ENCODE measurements around the gene SPATC1L.
"Not testable (repeated sequence)": the region's sequence is repeated elsewhere in the genome, so short reads cannot be mapped to it uniquely, and the experiment has no call there.

SPATC1L gene

GRCh38 chr21:46184625-46185555 lies 631 bp upstream of the SPATC1L start:
- DNase-seq (ENCODE audit: low spot score) (peak; percentile 79), FAIRE-seq (peak; percentile 68)

- FAIRE-seq; DNase-seq (ENCODE audit: low spot score): not testable (repeated sequence)
Measured at GRCh38 chr21:46183337-46183909, 836 bp downstream of the SPATC1L start.

GRCh38 chr21:46182548-46183336 lies 1.5 kb downstream of the SPATC1L start:
- DNase-seq (ENCODE audit: low spot score) (no peak), FAIRE-seq (no peak)

- DNase-seq (ENCODE audit: low spot score) (no peak), FAIRE-seq (no peak)
Measured at GRCh38 chr21:46181953-46182547, 2.2 kb downstream of the SPATC1L start.

- DNase-seq (ENCODE audit: low spot score) (no peak), FAIRE-seq (no peak)
Measured at GRCh38 chr21:46181436-46181835, 2.8 kb downstream of the SPATC1L start.

- FAIRE-seq = no peak
- DNase-seq (ENCODE audit: low spot score) = no peak
Measured at GRCh38 chr21:46180778-46181391, 3.4 kb downstream of the SPATC1L start.

GRCh38 chr21:46180079-46180722 lies 4.1 kb downstream of the SPATC1L start:
- FAIRE-seq (no peak), DNase-seq (ENCODE audit: low spot score) (no peak)

GRCh38 chr21:46179708-46180078 lies 4.6 kb downstream of the SPATC1L start:
- DNase-seq (ENCODE audit: low spot score) (no peak), FAIRE-seq (no peak)

- no peak for DNase-seq (ENCODE audit: low spot score)
- no peak for FAIRE-seq
Measured at GRCh38 chr21:46178961-46179360, 5.3 kb downstream of the SPATC1L start.

GRCh38 chr21:46176443-46177129 lies 7.7 kb downstream of the SPATC1L start:
- DNase-seq (ENCODE audit: low spot score); FAIRE-seq: not testable (repeated sequence)

- DNase-seq (ENCODE audit: low spot score) (no peak), FAIRE-seq (no peak)
Measured at GRCh38 chr21:46173573-46173972, 10.7 kb downstream of the SPATC1L start.

- no peak for DNase-seq (ENCODE audit: low spot score)
- FAIRE-seq = no peak
Measured at GRCh38 chr21:46172863-46173528, 11.3 kb downstream of the SPATC1L start.

GRCh38 chr21:46171996-46172862 lies 12.0 kb downstream of the SPATC1L start:
- DNase-seq (ENCODE audit: low spot score) (no peak), FAIRE-seq (no peak)

GRCh38 chr21:46171585-46171984 lies 12.7 kb downstream of the SPATC1L start:
- FAIRE-seq (no peak), DNase-seq (ENCODE audit: low spot score) (no peak)

GRCh38 chr21:46170436-46171193 lies 13.6 kb downstream of the SPATC1L start:
- FAIRE-seq; DNase-seq (ENCODE audit: low spot score): not testable (repeated sequence)

GRCh38 chr21:46168659-46169386 lies 15.4 kb downstream of the SPATC1L start:
- FAIRE-seq (no peak), DNase-seq (ENCODE audit: low spot score) (no peak)

- no peak for DNase-seq (ENCODE audit: low spot score)
- FAIRE-seq = no peak
Measured at GRCh38 chr21:46168238-46168637, 16.0 kb downstream of the SPATC1L start.
